H1 (cell line): ENCODE data around the gene EYA4. TPM values are rescaled to one million over a fixed set of nuclear protein-coding genes. Genes with fewer than 3 reads are reported as not detected.

Source experiments
- CTCF ChIA-PET: fragments of 300-600 bp; sonication (Branson Sonifier 250); formaldehyde crosslinking; loops from one replicate; lab custom pipeline; 2021; ENCODE audit not compliant: partially characterized antibody; lab: Charles Lee
- POLR2A ChIA-PET: fragments of 300-600 bp; sonication (Branson Sonifier 250); formaldehyde crosslinking; loops from one replicate; lab custom pipeline; 2021; ENCODE audit warnings: inconsistent platforms; ENCODE audit not compliant: partially characterized antibody; lab: Charles Lee
- DNase-seq, 2 experiments: peaks; one replicate each; pipeline versions ENCODE4 v3.0.0 to v3.0.0-alpha.2; 2010 to 2022; ENCODE audit warnings: low spot score in 2 of 2, low read depth in 1 of 2, mixed read lengths in 1 of 2
- FAIRE-seq: peaks from 2 replicates; lab custom pipeline; 2011; peaks lifted over from hg19 to GRCh38; lab: Jason Lieb, UNC
- H2AFZ ChIP-seq: 2 replicates; pipeline ENCODE4 v1.8.1; 2012; ENCODE audit warnings: low read length, inconsistent platforms
- H2AK5ac ChIP-seq: 2 replicates; pipeline ENCODE4 v1.6.1; 2013; ENCODE audit warnings: low read depth, low read length
- H2BK120ac ChIP-seq: replicated peaks from 2 replicates; pipeline ENCODE3; 2013; ENCODE audit warnings: low read depth, low read length, inconsistent platforms
- H2BK12ac ChIP-seq: 2 replicates; pipeline ENCODE4 v1.6.1; 2013; ENCODE audit warnings: low read depth, low read length
- H2BK15ac ChIP-seq: 2 replicates; pipeline ENCODE4 v1.6.1; 2013; ENCODE audit warnings: low read length
- H2BK20ac ChIP-seq: 2 replicates; pipeline ENCODE4 v1.6.1; 2013; ENCODE audit warnings: low read length
- H2BK5ac ChIP-seq: 2 replicates; pipeline ENCODE4 v1.6.1; 2013; ENCODE audit warnings: low read depth, low read length
- H3K14ac ChIP-seq: 2 replicates; pipeline ENCODE4 v1.6.1; 2013; ENCODE audit warnings: inconsistent platforms; ENCODE audit not compliant: insufficient read length
- H3K18ac ChIP-seq: 2 replicates; pipeline ENCODE4 v1.6.1; 2013; ENCODE audit warnings: low read length; ENCODE audit errors: extremely low read depth
- H3K23ac ChIP-seq: 2 replicates; pipeline ENCODE4 v1.6.1; 2013; ENCODE audit warnings: inconsistent platforms; ENCODE audit not compliant: insufficient read length
- H3K23me2 ChIP-seq: 2 replicates; pipeline ENCODE4 v1.6.1; 2013; ENCODE audit warnings: low read depth, low read length
- H3K27ac ChIP-seq: 2 replicates; pipeline ENCODE4 v1.6.1; 2011; ENCODE audit warnings: low read depth, low read length, inconsistent platforms
- H3K27me3 ChIP-seq, 4 experiments: replicated peaks in 1 of 4; 1 replicate in 1 of 4; 2 replicates in 3 of 4; pipeline versions ENCODE4 v1.6.1 to v1.8.1; 2011 to 2013; ENCODE audit warnings: low read length in 3 of 4, mild to moderate bottlenecking in 3 of 4, inconsistent platforms in 2 of 4, mixed read lengths in 2 of 4, moderate library complexity in 1 of 4; ENCODE audit not compliant: control insufficient read depth in 3 of 4, insufficient read depth in 3 of 4; ENCODE audit errors: extremely low read depth in 1 of 4
- H3K36me3 ChIP-seq, 4 experiments: 2 replicates each; pipeline versions ENCODE4 v1.6.1 to v1.8.1; 2011 to 2013; ENCODE audit warnings: mild to moderate bottlenecking in 4 of 4, low read length in 3 of 4, moderate library complexity in 2 of 4, control low read depth in 1 of 4, inconsistent platforms in 1 of 4; ENCODE audit not compliant: insufficient read depth in 4 of 4, control insufficient read depth in 2 of 4
- H3K4ac ChIP-seq: replicated peaks from 2 replicates; pipeline ENCODE3; 2013; ENCODE audit warnings: low read length, low read depth, mixed read lengths, inconsistent platforms; ENCODE audit not compliant: insufficient read length
- H3K4me1 ChIP-seq, 4 experiments: replicated peaks in 1 of 4; 1 replicate in 1 of 4; 2 replicates in 3 of 4; pipeline versions ENCODE4 v1.6.1 to v1.8.1; 2011 to 2013; ENCODE audit warnings: low read length in 3 of 4, inconsistent platforms in 2 of 4, mixed read lengths in 1 of 4; ENCODE audit not compliant: insufficient read depth in 4 of 4, control insufficient read depth in 3 of 4
- H3K4me2 ChIP-seq, 2 experiments: 2 replicates each; pipeline versions ENCODE4 v1.6.1 to v1.8.1; 2011 to 2013; ENCODE audit warnings: low read depth in 2 of 2, low read length in 2 of 2, control low read depth in 1 of 2, inconsistent platforms in 1 of 2, mild to moderate bottlenecking in 1 of 2; ENCODE audit not compliant: insufficient read depth in 1 of 2
- H3K4me3 ChIP-seq, 4 experiments: fragments of 200-600, 300-600 bp in 1 of 4; sonication (generic), shearing (Covaris generic), sonication (Bioruptor Twin) in 1 of 4; 2 replicates each; pipeline versions ENCODE4 v1.5.1 to v1.8.1; 2011 to 2016; ENCODE audit warnings: low read length in 4 of 4, low read depth in 3 of 4, control low read depth in 2 of 4, inconsistent platforms in 2 of 4, mild to moderate bottlenecking in 2 of 4, mixed read lengths in 1 of 4, moderate library complexity in 1 of 4; ENCODE audit not compliant: insufficient read depth in 2 of 4; ENCODE audit errors: extremely low read depth in 1 of 4
- H3K56ac ChIP-seq: replicated peaks from 2 replicates; pipeline ENCODE3; 2013; ENCODE audit warnings: low read depth, mild to moderate bottlenecking, mixed read lengths, low read length, inconsistent platforms; ENCODE audit not compliant: insufficient read length
- H3K79me1 ChIP-seq: 2 replicates; pipeline ENCODE4 v1.6.1; 2013; ENCODE audit warnings: low read depth, low read length, control low read depth
- H3K79me2 ChIP-seq, 2 experiments: 2 replicates each; pipeline versions ENCODE4 v1.6.1 to v1.8.1; 2012 to 2013; ENCODE audit warnings: low read length in 2 of 2, mild to moderate bottlenecking in 2 of 2, inconsistent platforms in 1 of 2; ENCODE audit not compliant: insufficient read depth in 2 of 2, control insufficient read depth in 1 of 2
- H3K9ac ChIP-seq, 4 experiments: replicated peaks in 1 of 4; 1 replicate in 1 of 4; 2 replicates in 3 of 4; pipeline versions ENCODE4 v1.6.1 to v1.8.1; 2011 to 2013; ENCODE audit warnings: low read depth in 3 of 4, low read length in 3 of 4, control low read depth in 2 of 4, mild to moderate bottlenecking in 2 of 4, moderate library complexity in 2 of 4, inconsistent platforms in 1 of 4; ENCODE audit errors: extremely low read depth in 1 of 4
- H3K9me3 ChIP-seq, 2 experiments: 2 replicates each; pipeline versions ENCODE4 v1.6.1 to v1.8.1; 2012 to 2013; ENCODE audit warnings: mild to moderate bottlenecking in 2 of 2, moderate library complexity in 2 of 2, control low read depth in 1 of 2, inconsistent platforms in 1 of 2, low read depth in 1 of 2, low read length in 1 of 2, mixed read lengths in 1 of 2; ENCODE audit not compliant: insufficient read depth in 2 of 2
- H4K20me1 ChIP-seq, 2 experiments: replicated peaks in 1 of 2; 2 replicates each; pipeline versions ENCODE3 to v1.8.1; 2011 to 2013; ENCODE audit warnings: inconsistent platforms in 2 of 2, low read length in 2 of 2, mild to moderate bottlenecking in 1 of 2; ENCODE audit not compliant: insufficient read depth in 2 of 2, control insufficient read depth in 1 of 2
- H4K5ac ChIP-seq: 2 replicates; pipeline ENCODE4 v1.6.1; 2013; ENCODE audit warnings: low read length, low read depth, mixed read lengths, inconsistent platforms; ENCODE audit not compliant: insufficient read length
- H4K8ac ChIP-seq: 2 replicates; pipeline ENCODE4 v1.8.0; 2013; ENCODE audit warnings: mild to moderate bottlenecking, moderate library complexity, low read length, inconsistent platforms; ENCODE audit not compliant: insufficient read depth; ENCODE audit errors: extremely low read depth
- H4K91ac ChIP-seq: replicated peaks from 2 replicates; pipeline ENCODE3; 2013; ENCODE audit warnings: low read length, mixed read lengths, inconsistent platforms; ENCODE audit not compliant: insufficient read length
- ASH2L ChIP-seq: fragments of 200-600, 300-600 bp; sonication (generic); IDR thresholded peaks from one replicate; pipeline ENCODE4 v1.7.1; 2017; ENCODE audit warnings: low read length
- CREB1 ChIP-seq: IDR thresholded peaks from 2 replicates; pipeline ENCODE4 v1.6.1; 2012; ENCODE audit warnings: inconsistent platforms
- EGR1 ChIP-seq: IDR thresholded peaks from 2 replicates; pipeline ENCODE4 v1.6.1; 2011; ENCODE audit warnings: low read depth, low read length, borderline replicate concordance
- HDAC6 ChIP-seq: IDR thresholded peaks from one replicate; pipeline ENCODE4 v1.7.1; 2012; ENCODE audit warnings: low read depth, mild to moderate bottlenecking, inconsistent platforms, low read length, moderate library complexity
- KDM1A ChIP-seq: fragments of 200-600, 300-600 bp; sonication (generic); IDR thresholded peaks from 2 replicates; pipeline ENCODE4 v1.7.1; 2016; ENCODE audit warnings: mild to moderate bottlenecking, low read length, borderline replicate concordance
- NANOG ChIP-seq: IDR thresholded peaks from 2 replicates; pipeline ENCODE4 v1.6.1; 2011; ENCODE audit warnings: low read length, low read depth, mild to moderate bottlenecking, inconsistent platforms; ENCODE audit not compliant: insufficient read depth, poor library complexity, severe bottlenecking
- NRF1 ChIP-seq: IDR thresholded peaks from 2 replicates; pipeline ENCODE4 v1.6.1; 2011; ENCODE audit warnings: mild to moderate bottlenecking, low read depth, low read length, improper control_type of control experiment
- SIRT6 ChIP-seq: IDR thresholded peaks from one replicate; pipeline ENCODE4 v1.7.1; 2012; ENCODE audit warnings: low read length, inconsistent platforms
- TBP ChIP-seq: IDR thresholded peaks from 2 replicates; pipeline ENCODE4 v1.6.1; 2011; ENCODE audit warnings: low read depth, low read length, improper control_type of control experiment
- YY1 ChIP-seq: IDR thresholded peaks from 2 replicates; pipeline ENCODE4 v1.6.1; 2011; ENCODE audit warnings: low read depth, mild to moderate bottlenecking, low read length
- WGBS, 2 experiments: shearing (Covaris generic) in 1 of 2; methylation state at CpG; one replicate each; pipeline versions ENCODE4 v1.1.6 to v1.1.7; 2013 to 2015; ENCODE audit warnings: low lambda C conversion rate in 2 of 2, mixed read lengths in 2 of 2, inconsistent platforms in 1 of 2, low coverage in 1 of 2, missing lambda C conversion rate in 1 of 2; ENCODE audit not compliant: insufficient replicate concordance in 2 of 2, insufficient coverage in 1 of 2, insufficient read length in 1 of 2; ENCODE audit errors: extremely low coverage in 1 of 2, missing lambda C conversion rate in 1 of 2; 5-methylcytosine and 5-hydroxymethylcytosine counted together
- polyA plus RNA-seq, 7 experiments: library from polyadenylated mRNA; depleted of rRNA in 3 of 7; stranded (reverse) in 5 of 7; unstranded in 2 of 7; fragments of >200 nt in 5 of 7; fragments of 200-250 nt in 2 of 7; gene quantifications; 1 replicate in 5 of 7; 2 replicates in 1 of 7; 4 replicates in 1 of 7; pipeline versions ENCODE4 v1.2.1 to v1.2.3, GENCODE V29; 2011 to 2013; ENCODE audit warnings: missing spikeins in 2 of 7, mixed read lengths in 2 of 7
- total RNA-seq: library from RNA; stranded (reverse); fragmentation: NEBNext Ultra II Directional; extraction: Animal tissue kit (Norgen Biotek cat#: 25700); gene quantifications from 2 replicates; pipeline ENCODE4 v1.2.1, GENCODE V29; 2021
- TF ChIP-seq, protein P1 (sequence below), 3 experiments: IDR thresholded peaks; 1 replicate in 2 of 3; 2 replicates in 1 of 3; pipeline versions ENCODE4 v1.5.1 to v1.6.1; 2011; ENCODE audit warnings: low read length in 3 of 3, mild to moderate bottlenecking in 3 of 3, inconsistent platforms in 2 of 3, low read depth in 1 of 3, moderate library complexity in 1 of 3; ENCODE audit not compliant: insufficient read depth in 1 of 3; ENCODE audit errors: control extremely low read depth in 1 of 3
- TF ChIP-seq, protein P2 (sequence below): IDR thresholded peaks from 2 replicates; pipeline ENCODE4 v1.6.1; 2011; ENCODE audit warnings: low read depth, mild to moderate bottlenecking, low read length; ENCODE audit not compliant: insufficient read depth

EYA4 gene
- total and polyA plus RNA-seq, 2 of the 8 experiments (the other 6 are each of a cell fraction or from before 2014, with no cell fraction given): 0.06 to 0.17 TPM

DNA sequence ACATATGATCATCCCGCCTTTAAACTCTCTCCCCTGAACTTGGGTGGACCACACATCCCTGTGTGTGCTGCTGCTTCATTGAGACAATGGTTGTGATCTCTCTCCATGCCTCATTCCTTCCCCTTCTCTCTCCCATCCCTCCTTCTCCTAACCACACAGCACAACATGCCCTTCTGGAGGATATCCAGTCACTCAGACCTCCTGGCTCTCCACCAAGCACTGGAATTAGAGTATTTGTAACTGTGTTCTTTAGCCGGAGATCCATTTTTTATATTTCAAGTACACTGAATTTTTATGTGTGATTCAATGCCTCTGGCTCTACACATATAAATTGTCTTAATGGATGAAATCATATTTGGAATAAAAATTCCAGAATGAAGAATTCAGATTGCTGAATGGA is 287.4 kb downstream of the EYA4 start:
- no peaks in the 10 kb centered on the region for H3K79me2 ChIP-seq
- no peak overlapping the region for H4K5ac ChIP-seq
- H2AK5ac ChIP-seq: no peak overlapping the region
- no peak overlapping the region for H3K27ac ChIP-seq
- H3K9ac ChIP-seq: no peak overlapping the region
- H4K20me1 ChIP-seq: no peaks in the 10 kb centered on the region
- H3K4me2 ChIP-seq: no peak overlapping the region
- H4K91ac ChIP-seq: no peak overlapping the region
- H3K4me1 ChIP-seq: no peaks in the 10 kb centered on the region; a peak in 1 of 7 replicates
- H2BK5ac ChIP-seq: no peak overlapping the region
- no peaks in the 10 kb centered on the region for H3K36me3 ChIP-seq
- H4K8ac ChIP-seq: no peak overlapping the region
- POLR2A ChIA-PET: no interaction called here
- H3K4me3 ChIP-seq: no peak overlapping the region
- no peaks in the 10 kb centered on the region for H3K79me1 ChIP-seq
- H2AFZ ChIP-seq: no peak overlapping the region
- DNase-seq (no peak), FAIRE-seq (no peak)
- CTCF ChIA-PET: interaction anchor here (0.5 to 0.9 kb wide), 2 partner anchors 126 to 266 kb away, joined by 3 read pairs; no protein-coding TSS in a partner anchor
- H3K9me3 ChIP-seq: no peaks in the 10 kb centered on the region
- H2BK12ac ChIP-seq: no peak overlapping the region
- H3K4ac ChIP-seq: no peak overlapping the region
- H3K14ac ChIP-seq: no peak overlapping the region
- H2BK15ac ChIP-seq: no peak overlapping the region
- no peak overlapping the region for H2BK120ac ChIP-seq
- H3K23me2 ChIP-seq: no peaks in the 10 kb centered on the region; the same call in 1 of the 2 replicates
- 100% methylated on average over 2 of the region's 2 CpGs; no CpG with 5 or more reads in 1 of the 2 experiments for WGBS, 2 experiments
- no peak overlapping the region for H3K56ac ChIP-seq
- H3K18ac ChIP-seq: no peak overlapping the region
- no peak overlapping the region for H2BK20ac ChIP-seq
- peaks cover 0 to 2% (median 0%) of the 10 kb centered on the region in 4 experiments; a peak in 1 of 7 replicates for H3K27me3 ChIP-seq
- no peak overlapping the region for H3K23ac ChIP-seq
- TF ChIP-seq NANOG: no peak
- no peak for TF ChIP-seq NRF1
- no peak for TF ChIP-seq CREB1
- TF ChIP-seq HDAC6: no peak
- TF ChIP-seq, protein P1, sequence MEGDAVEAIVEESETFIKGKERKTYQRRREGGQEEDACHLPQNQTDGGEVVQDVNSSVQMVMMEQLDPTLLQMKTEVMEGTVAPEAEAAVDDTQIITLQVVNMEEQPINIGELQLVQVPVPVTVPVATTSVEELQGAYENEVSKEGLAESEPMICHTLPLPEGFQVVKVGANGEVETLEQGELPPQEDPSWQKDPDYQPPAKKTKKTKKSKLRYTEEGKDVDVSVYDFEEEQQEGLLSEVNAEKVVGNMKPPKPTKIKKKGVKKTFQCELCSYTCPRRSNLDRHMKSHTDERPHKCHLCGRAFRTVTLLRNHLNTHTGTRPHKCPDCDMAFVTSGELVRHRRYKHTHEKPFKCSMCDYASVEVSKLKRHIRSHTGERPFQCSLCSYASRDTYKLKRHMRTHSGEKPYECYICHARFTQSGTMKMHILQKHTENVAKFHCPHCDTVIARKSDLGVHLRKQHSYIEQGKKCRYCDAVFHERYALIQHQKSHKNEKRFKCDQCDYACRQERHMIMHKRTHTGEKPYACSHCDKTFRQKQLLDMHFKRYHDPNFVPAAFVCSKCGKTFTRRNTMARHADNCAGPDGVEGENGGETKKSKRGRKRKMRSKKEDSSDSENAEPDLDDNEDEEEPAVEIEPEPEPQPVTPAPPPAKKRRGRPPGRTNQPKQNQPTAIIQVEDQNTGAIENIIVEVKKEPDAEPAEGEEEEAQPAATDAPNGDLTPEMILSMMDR (IDR thresholded peaks at IDR 0.05; ENCODE audit: control extremely low read depth in 1 of 3, insufficient read depth in 1 of 3, low read depth in 1 of 3, low read length in 3 of 3): no peak
- TF ChIP-seq YY1: no peak
- TF ChIP-seq ASH2L: no peak
- no peak for TF ChIP-seq TBP
- no peak for TF ChIP-seq SIRT6
- TF ChIP-seq EGR1: no peak
- TF ChIP-seq, protein P2, sequence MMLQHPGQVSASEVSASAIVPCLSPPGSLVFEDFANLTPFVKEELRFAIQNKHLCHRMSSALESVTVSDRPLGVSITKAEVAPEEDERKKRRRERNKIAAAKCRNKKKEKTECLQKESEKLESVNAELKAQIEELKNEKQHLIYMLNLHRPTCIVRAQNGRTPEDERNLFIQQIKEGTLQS: no peak
- no peak for TF ChIP-seq KDM1A
